Measurements from ENCODE around the gene KRTAP4-8.
"Not testable (repeated sequence)": the region's sequence is repeated elsewhere in the genome, so short reads cannot be mapped to it uniquely, and the experiment has no call there.

Gene KRTAP4-8

DNA sequence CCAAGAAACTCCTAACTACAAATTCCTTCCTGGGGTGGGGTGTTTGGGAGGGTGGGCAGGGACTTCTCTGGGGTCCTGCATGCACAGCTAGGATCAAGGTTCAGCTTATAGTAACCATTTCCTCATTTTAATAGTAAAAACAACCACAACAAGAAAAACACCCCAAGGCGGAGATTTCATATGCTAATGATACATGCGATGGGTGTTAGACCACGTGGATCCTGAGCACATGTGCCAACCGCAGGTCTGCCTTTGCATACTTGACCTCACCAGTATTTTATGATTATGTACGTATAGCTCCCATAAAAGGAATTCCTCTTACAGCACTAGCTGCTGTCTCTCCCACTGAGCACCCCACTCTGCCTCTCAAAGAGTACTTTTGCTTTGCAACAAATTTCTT, 18.4 kb upstream of the KRTAP4-8 start:
- ChIA-PET CTCF (no interaction called here), POLR2A (no interaction called here)
- Histone ChIP-seq H3K9me3 (ENCODE audit: control insufficient read depth, insufficient read depth, low read depth, low read length) (no peaks in the 10 kb centered on the region), H3K36me3 (ENCODE audit: control insufficient read depth in 2 of 2, insufficient read depth in 1 of 2, low read length in 2 of 2) (no peaks in the 10 kb centered on the region), H3K4me3 (ENCODE audit: low read depth, low read length) (no peak overlapping the region), H3K27ac (ENCODE audit: extremely low read depth, low read depth, low read length) (no peak overlapping the region), H3K4me1 (ENCODE audit: control insufficient read depth, insufficient read depth, low read length) (no peaks in the 10 kb centered on the region)
- no peak for TF ChIP-seq SETDB1 (IDR thresholded peaks at IDR 0.05; ENCODE audit: insufficient read length, low read length)
- no peak for TF ChIP-seq ZNF155 (tag by site-specific recombination; IDR thresholded peaks at IDR 0.05)
- TF ChIP-seq ZNF561 (tag by site-specific recombination; IDR thresholded peaks at IDR 0.05; ENCODE audit: borderline replicate concordance): no peak
- no peak for TF ChIP-seq ZNF514 (tag by site-specific recombination; IDR thresholded peaks at IDR 0.05)
- TF ChIP-seq ZNF114 (tag by site-specific recombination; IDR thresholded peaks at IDR 0.05): no peak
- TF ChIP-seq ZNF624 (tag by site-specific recombination; IDR thresholded peaks at IDR 0.05): no peak
- no peak for TF ChIP-seq ZNF423 (tag by site-specific recombination; IDR thresholded peaks at IDR 0.05)
- no peak for TF ChIP-seq SP3 (tag by site-specific recombination; IDR thresholded peaks at IDR 0.05)
- no peak for TF ChIP-seq ZNF843 (tag by site-specific recombination; IDR thresholded peaks at IDR 0.05)
- no peak for TF ChIP-seq OVOL3 (tag by site-specific recombination; IDR thresholded peaks at IDR 0.05)
- TF ChIP-seq MYNN (tag by site-specific recombination; IDR thresholded peaks at IDR 0.05; ENCODE audit: borderline replicate concordance): no peak
- TF ChIP-seq, protein P1, sequence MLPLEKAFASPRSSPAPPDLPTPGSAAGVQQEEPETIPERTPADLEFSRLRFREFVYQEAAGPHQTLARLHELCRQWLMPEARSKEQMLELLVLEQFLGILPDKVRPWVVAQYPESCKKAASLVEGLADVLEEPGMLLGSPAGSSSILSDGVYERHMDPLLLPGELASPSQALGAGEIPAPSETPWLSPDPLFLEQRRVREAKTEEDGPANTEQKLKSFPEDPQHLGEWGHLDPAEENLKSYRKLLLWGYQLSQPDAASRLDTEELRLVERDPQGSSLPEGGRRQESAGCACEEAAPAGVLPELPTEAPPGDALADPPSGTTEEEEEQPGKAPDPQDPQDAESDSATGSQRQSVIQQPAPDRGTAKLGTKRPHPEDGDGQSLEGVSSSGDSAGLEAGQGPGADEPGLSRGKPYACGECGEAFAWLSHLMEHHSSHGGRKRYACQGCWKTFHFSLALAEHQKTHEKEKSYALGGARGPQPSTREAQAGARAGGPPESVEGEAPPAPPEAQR (tag by site-specific recombination; IDR thresholded peaks at IDR 0.05): no peak
- TF ChIP-seq, protein P2, sequence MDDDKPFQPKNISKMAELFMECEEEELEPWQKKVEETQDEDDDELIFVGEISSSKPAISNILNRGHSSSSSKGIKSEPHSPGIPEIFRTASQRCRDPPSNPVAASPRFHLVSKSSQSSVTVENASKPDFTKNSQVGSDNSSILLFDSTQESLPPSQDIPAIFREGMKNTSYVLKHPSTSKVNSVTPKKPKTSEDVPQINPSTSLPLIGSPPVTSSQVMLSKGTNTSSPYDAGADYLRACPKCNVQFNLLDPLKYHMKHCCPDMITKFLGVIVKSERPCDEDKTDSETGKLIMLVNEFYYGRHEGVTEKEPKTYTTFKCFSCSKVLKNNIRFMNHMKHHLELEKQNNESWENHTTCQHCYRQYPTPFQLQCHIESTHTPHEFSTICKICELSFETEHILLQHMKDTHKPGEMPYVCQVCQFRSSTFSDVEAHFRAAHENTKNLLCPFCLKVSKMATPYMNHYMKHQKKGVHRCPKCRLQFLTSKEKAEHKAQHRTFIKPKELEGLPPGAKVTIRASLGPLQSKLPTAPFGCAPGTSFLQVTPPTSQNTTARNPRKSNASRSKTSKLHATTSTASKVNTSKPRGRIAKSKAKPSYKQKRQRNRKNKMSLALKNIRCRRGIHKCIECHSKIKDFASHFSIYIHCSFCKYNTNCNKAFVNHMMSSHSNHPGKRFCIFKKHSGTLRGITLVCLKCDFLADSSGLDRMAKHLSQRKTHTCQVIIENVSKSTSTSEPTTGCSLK (tag by site-specific recombination; IDR thresholded peaks at IDR 0.05): no peak
- no peak for TF ChIP-seq SCRT2 (tag by site-specific recombination; IDR thresholded peaks at IDR 0.05)
- TF ChIP-seq, protein P3, sequence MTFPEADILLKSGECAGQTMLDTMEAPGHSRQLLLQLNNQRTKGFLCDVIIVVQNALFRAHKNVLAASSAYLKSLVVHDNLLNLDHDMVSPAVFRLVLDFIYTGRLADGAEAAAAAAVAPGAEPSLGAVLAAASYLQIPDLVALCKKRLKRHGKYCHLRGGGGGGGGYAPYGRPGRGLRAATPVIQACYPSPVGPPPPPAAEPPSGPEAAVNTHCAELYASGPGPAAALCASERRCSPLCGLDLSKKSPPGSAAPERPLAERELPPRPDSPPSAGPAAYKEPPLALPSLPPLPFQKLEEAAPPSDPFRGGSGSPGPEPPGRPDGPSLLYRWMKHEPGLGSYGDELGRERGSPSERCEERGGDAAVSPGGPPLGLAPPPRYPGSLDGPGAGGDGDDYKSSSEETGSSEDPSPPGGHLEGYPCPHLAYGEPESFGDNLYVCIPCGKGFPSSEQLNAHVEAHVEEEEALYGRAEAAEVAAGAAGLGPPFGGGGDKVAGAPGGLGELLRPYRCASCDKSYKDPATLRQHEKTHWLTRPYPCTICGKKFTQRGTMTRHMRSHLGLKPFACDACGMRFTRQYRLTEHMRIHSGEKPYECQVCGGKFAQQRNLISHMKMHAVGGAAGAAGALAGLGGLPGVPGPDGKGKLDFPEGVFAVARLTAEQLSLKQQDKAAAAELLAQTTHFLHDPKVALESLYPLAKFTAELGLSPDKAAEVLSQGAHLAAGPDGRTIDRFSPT (tag by site-specific recombination; IDR thresholded peaks at IDR 0.05): no peak

DNA sequence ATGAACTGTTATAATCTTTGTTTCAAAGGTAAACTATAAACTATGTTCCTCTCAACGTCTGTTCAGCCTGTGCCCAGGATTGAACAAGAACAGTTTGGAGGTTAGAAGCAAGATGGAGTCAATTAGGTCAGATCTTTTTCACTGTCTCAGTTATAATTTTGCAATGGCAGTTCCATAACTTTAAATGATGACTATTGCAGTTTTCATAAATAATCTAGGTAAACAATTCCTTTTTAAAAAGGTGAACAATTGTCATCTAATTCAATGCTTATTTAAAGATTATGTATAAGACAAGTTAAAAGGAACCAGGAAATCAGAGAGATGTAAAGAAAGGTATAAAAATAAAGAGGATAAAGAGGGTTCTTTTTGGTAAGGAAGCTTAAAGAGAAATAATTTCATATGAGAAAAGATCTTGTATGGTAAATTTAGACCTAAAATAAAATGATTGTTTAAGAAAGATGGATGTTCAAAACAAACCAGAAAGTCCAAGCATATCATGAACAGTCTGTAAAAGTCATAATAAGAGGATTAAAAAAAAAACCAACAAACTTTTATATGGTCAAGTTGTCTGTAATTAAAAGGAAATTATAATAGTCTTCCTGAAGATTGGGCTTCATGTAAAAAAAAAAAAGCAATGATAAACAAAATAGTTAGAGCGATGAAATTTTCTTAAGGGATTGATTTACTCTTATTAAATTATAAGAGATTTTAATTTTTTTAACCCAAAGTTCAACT, 13.4 kb upstream of the KRTAP4-8 start:
- H3K27ac ChIP-seq (ENCODE audit: extremely low read depth, low read depth, low read length): no peak overlapping the region
- H3K4me3 ChIP-seq (ENCODE audit: low read depth, low read length): no peak overlapping the region
- H3K36me3 ChIP-seq (ENCODE audit: control insufficient read depth in 2 of 2, insufficient read depth in 1 of 2, low read length in 2 of 2): no peaks in the 10 kb centered on the region
- no peaks in the 10 kb centered on the region for H3K9me3 ChIP-seq (ENCODE audit: control insufficient read depth, insufficient read depth, low read depth, low read length)
- POLR2A ChIA-PET: no interaction called here
- no peaks in the 10 kb centered on the region for H3K4me1 ChIP-seq (ENCODE audit: control insufficient read depth, insufficient read depth, low read length)
- CTCF ChIA-PET: no interaction called here
- TF ChIP-seq ZNF629 (tag by site-specific recombination; IDR thresholded peaks at IDR 0.05) (no peak), SETDB1 (IDR thresholded peaks at IDR 0.05; ENCODE audit: insufficient read length, low read length) (peak; percentile 82), MEIS1 (CRISPR knock-in tag; IDR thresholded peaks at IDR 0.05; ENCODE audit: borderline replicate concordance) (no peak)

DNA sequence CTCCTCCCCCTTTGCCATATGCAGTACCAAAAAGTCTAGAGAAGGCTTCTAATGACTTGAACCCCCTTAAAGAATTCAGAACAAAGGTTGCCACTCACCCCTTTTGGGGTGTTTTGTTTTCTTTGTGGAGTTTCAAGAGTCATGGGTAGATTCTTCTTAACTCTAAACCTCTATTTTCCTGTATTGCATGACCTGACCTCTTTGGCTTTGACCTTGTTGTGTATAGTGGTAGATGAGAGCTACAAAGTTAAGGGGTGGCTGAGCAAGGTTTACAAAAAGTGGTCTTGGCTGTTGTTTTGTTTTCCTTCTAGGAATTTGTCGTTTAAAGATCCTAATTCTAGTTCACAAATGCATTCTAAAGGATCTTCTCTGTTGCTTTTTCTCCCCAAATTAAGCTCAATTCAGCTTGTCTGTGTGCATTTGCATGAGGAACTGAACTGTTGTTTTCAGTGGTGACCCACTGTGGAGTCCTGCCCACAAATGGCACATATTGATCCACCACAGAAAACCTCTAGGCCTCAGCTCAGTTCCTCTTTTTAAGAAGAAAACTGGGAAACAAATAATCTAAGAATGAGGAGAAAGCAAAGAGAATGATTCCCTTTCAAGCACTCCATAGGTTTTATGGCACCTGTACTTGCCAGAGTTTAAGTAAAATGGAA, 10.9 kb upstream of the KRTAP4-8 start:
- H3K4me3 ChIP-seq (ENCODE audit: low read depth, low read length); CTCF ChIA-PET; POLR2A ChIA-PET; H3K9me3 ChIP-seq (ENCODE audit: control insufficient read depth, insufficient read depth, low read depth, low read length); H3K36me3 ChIP-seq (ENCODE audit: control insufficient read depth in 2 of 2, insufficient read depth in 1 of 2, low read length in 2 of 2); H3K4me1 ChIP-seq (ENCODE audit: control insufficient read depth, insufficient read depth, low read length); H3K27ac ChIP-seq (ENCODE audit: extremely low read depth, low read depth, low read length): not testable (repeated sequence)
